HG03521 (cell line): ENCODE results near the gene SNX14.
"Not testable (repeated sequence)": the region's sequence is repeated elsewhere in the genome, so short reads cannot be mapped to it uniquely, and the experiment has no call there.

ENCODE experiments used
- ATAC-seq: cut with Tn5 transposase; IDR thresholded peaks from one replicate; pipeline ENCODE4 v1.9.1; 2021; ENCODE audit warnings: mild to moderate bottlenecking, moderate library complexity; ENCODE audit not compliant: unreplicated experiment

SNX14 gene

DNA sequence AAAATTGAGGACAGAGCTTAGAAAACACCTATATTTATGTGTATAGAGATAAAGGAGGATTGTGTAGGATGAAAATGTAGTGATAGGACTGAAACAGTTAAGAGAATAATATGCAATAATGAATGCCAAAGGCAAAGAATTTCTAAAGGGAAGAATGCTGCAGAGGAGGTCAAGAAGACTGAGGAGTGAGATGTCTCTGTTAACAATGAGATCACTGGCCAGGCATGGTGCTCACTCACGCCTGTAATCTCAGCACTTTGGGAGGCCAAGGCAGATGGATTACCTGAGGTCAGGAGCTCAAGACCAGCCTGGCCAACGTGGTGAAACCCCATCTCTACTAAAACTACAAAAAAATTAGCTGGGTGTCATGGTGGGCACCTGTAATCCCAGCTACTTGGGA is 69.4 kb downstream of the SNX14 start:
- ATAC-seq = not testable (repeated sequence)

DNA sequence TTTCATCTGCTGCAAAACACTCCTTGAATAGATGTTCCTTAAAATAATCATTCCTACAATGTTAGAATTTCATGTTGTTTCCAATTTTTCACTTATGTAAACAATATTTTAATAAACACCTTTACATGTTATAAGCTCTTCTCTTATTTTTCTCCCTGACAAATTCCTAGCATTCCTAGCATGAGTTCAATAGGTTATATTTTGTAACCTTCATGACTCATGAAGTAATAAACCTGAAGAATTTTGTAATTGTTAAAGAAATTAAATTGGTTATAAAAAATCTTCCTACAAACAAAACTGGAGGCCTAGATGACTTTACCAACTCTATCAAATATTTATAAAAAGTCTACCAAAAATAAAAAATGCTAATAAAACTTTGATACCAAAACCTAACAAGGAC is 77.5 kb downstream of the SNX14 start:
- ATAC-seq = no peak

DNA sequence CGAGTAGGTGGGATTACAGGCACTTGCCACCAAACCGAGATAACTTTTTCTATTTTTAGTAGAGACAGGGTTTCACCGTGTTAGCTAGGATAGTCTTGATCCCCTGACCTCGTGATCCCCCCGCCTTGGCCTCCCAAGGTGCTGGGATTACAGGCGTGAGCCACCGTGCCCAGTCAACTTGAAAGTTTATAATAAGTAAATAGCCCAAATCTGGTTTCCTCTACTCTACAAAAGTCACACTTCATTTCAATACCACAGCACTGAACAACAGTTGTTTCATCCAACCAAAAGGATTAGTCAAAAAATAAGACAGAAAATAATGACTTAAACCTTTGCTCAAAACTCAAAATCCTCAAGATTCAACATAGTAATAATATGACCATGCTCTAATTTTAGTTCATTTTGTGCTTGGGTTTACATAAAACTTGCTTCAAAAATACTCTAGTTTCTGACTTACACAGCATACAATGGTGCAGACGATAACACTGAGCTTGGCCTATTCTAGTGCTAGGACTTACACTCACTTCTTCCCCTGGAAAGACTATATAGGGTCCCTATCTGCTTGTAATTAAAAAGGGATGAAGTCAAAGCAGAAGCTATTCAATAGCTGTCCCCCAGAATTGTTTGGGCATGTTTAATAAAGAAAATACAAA is 87.1 kb downstream of the SNX14 start:
- no peak for ATAC-seq

DNA sequence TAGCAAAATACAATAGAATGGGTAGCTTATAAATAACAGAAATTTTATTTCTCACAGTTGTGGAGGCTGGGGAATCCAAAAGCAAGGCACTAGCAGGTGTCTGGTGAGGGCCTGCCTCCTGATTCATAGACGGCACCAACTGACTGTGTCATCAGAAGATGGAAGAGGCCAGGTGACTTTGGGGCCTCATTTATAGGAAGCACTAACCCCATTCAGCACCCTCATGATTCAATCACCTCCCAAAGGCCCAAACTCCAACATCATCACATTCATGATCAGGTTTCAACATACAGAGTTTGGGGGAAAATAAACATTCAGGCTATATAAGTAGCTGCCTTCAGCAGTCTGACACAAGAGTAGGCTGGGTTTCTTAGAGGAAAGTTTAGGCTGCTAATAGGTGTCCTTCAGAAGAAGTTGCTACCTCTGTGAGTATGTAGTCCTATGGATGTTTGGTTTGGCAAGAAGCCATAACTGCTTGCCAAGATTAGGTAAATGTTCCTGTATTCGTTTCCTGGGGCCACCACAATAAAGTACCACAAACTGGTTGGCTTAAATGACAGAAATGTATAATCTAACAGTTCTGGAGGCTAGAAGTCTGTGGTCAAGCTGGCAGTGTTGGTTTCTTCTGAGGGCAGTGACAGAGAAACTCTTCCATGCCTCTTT is 94.9 kb downstream of the SNX14 start:
- no peak for ATAC-seq

DNA sequence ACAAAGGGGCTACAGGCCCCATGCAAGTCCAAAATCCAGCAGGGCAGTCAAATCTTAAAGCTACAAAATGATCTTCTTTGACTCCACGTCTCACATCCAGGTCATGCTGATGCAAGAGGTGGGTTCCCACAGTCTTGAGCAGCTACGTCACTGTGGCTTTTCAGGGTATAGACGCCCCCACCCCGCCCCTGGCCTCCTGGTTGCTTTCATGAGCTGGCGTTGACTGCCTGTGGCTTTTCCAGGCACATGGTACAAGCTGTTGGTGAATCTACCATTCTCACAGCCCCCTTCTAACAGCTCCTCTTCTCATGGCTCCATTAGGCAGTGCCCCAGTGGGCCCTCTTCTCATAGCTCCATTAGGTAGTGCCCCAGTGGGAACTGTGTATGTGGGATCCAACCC is 96.8 kb downstream of the SNX14 start:
- ATAC-seq = no peak

DNA sequence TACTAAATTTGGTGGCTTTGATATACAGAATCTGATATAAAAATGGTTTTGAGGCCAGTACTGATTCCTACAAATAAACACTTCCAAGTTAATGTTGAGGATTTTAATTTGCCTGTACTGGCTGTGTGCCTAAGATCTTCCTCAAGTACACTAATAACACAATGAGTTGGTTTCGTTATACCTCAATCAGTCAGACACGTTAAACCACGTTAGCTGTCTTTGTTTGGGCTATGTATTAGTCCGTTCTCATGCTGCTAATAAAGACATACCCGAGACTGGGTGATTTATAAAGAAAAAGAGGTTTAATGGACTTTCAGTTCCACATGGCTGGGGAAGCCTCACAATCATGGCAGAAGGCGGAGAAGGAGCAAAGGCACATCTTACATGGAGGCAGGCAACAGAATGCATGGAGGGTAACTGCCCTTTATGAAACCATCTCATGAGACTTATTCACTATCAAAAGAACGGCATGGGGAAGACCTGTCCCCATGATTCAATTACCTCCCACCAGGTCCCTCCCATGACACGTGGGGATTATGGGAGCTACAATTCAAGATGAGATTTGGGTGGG is 97.6 kb downstream of the SNX14 start:
- no peak for ATAC-seq

DNA sequence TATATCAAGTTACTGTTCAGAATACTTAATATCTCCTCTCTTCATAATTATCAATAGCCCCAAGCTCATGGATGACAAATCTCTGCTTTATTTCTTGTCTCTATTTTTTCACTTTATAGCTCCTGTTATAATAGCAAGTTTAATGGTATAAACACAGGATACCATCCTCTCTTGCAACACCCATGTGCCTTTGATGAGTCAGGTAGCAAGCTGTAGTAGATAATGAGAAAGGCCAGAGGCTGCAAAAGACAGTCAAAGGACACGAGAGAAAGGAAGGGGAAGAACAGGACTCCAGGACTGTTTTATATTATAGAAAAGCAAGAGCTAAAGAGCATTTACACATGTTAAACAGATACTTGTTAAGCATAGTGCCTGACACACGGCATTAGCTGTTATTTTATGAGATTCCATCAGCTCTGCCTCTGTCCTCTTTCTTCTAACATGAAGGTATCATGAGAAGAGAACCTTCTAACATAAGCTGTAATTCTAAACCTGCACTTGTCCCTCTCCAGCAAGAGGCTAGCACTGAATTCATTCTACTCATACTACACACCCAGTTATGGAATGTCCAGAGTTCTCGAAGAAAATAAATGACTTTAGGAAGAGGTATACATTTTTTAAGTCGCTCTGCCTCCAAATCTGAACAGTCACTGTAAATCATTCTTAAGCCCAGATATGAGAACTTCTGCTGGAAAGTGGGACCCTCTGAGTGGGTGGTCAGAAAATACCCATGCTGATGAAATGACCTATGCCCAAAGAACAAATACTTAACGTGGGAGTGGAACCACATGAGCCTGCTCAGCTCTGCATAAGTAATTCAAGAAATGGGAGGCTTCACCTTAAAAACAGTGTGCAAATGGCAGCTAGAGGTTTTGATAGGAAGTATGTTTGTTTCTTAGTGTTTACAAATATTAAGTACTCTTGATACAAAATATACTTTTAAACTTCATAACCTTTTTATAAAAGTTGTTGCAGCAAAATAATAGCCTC is 98.8 kb downstream of the SNX14 start:
- ATAC-seq = no peak

DNA sequence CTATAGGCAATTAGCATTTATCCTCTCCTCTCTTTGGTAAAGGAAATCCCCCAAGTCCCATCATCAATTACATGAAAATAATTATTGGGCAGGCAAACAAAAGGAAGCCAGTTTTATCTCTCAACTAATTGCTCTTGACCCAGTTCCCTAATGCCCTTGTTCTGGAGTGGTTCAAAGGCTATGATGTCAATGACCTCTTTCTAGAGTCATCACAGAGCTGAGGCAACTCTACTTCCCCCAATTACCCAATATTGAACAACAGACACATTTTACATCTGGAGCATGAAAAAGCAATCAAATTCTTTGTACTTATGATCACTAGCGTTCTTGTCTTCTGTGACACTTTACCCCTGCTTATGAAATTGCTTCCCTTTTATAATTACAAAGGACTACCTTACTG is 100.3 kb downstream of the SNX14 start:
- no peak for ATAC-seq

DNA sequence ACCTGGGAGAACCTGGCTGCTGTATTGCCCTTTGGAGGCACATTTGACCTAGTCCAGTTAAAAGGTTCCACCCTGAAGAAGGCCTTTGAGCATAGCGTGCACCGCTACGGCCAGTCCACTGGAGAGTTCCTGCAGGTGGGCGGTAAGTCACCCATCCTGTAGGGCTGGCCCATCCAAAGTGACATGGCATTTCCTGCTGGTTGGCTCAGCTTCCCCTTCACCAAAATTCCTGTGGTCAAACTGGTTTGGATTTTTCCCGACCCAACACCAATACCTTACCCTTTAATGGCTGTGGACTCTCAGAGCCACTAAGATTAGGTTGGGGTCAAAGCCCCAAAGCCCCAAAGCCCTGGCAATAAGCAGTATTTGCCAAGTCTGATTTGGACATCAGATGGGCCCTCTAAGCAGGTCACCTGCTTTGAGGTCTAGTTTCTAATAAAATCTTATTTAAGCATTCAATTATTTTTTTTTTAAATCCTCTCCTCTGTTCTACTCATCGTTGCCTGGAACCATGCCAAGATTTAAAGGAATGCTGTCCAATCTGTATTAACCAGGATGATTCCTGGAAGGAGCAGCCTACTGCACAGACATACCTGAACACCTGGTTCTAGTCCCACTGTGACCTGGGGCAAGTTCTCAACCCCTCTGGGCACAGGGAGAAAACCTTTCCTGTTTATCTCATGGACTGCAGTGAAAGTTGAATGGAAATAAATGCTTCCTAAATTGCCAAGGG is 103.0 kb downstream of the SNX14 start:
- no peak for ATAC-seq

DNA sequence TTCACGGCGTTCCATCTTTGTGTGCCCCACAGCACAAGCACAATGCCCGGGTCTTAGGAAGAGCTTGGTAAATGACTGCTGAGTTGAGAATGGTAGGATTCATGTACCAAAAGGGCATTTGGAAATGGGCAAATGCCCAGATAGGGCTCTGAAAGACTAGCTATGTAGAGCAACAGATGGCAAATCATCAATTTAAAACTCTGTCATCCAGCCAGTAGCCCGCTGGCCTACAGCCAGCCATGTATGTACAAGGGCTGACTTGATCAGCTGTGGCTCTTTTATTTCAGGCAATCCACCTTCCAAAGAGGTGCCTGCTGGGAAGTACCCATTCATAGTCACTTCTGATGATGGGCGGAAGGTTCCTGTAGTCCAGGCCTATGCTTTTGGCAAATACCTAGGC is 108.7 kb downstream of the SNX14 start:
- ATAC-seq = no peak

DNA sequence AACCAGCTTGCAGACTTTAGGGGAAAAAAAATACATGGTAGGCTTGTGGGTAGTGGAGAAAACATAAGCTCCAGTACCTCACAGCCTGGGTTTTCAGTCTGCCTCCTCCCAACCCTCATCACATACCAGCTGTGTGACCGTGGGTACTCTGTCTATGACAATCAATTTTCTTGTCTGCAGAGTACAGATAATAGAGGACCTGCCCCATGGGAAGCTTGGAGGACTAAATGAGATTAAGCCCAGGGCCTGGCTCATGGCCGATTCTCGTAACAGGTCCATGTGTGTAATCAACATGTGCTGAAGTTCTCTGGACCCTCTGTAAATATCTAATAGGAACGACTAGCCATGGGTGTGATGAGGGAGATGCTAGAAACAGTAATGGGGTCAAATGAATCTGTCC is 109.8 kb downstream of the SNX14 start:
- ATAC-seq = no peak

DNA sequence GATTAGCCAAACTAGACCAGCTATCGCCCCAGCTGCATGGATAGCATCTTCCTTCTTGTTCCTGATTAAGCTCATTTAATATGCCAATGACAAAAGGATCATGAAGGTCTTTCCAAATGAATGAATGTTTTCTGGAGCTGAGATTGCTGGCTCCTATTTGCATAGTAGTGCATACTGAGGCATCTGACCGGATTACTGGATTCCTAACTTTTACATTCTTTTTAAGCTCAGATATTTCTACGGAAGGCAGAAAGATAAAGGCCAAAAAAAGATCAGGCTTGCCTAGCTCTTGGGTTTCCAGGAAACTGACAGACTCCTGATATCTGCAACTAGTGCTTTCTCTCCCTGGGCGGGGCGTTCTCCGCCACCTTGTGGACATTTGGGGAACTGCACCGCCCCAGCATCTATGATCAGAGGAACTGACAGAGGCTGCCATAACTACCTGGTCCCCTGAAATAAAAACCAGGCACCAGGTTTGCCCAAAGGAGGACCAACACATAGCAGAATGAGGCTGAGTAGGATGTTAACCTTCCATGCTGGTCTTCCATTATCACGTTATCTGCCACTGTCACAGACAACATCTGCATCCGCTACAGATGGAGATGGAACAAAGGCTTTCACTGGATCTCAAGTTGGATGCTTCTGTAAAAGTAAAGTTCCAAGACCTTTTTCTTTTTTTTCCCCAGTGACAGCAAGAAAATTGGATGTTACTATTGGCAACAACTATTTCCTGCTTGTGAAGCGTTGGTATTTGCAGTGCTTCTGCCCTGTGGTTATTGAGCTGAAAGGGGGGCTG is 110.6 kb downstream of the SNX14 start:
- peak; percentile 91 for ATAC-seq

DNA sequence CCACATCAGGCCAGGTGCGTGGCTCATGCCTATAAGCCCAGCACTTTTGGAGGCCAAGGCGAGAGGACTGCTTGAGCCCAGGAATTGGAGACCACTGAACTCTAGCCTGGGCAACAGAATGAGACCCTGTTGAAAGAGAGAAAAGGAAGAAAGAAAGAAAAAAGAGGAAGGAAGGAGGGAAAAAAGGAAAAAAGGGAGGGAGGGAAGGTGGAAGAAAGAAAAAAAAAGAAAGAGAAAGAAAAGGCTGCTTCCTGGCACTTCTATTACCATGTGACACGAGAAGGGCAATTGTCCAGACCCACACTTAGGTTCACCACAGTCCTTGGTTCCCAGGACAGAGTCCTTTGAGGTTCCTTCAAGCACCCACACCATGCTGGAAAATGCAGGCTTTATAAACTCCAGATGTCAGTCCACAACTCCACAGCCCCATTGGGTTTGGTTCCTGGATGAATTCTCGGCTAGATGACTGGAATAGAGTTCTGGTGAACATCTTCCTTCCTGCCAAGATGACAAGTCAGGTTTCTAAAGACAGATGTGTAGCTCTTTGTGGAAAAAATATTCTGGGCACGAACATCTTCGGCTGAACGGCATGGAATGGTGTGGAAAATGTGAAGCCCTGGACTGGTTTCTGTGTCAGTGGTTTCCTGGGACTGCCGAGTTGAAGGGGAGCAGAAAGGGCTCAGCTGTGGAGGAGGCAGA is 111.3 kb downstream of the SNX14 start:
- ATAC-seq = no peak

DNA sequence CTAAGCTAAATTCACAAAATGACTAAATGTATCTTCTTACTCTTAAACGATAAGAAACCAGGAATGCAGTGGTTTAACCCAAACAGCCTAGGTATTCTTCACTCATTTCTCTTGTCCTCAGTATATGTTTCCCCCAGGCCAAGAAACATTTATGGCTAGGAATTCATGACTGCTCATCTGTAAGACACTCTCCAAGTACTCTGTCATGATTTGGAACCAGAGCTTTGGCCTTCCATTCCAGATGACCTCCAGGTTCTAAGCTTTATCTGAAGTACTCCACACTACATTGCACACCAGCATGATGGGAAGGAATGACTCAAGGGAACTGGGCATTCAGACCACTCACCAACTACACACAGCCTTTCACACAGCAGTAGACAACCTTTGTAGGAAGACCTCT is 114.5 kb downstream of the SNX14 start:
- ATAC-seq = no peak

DNA sequence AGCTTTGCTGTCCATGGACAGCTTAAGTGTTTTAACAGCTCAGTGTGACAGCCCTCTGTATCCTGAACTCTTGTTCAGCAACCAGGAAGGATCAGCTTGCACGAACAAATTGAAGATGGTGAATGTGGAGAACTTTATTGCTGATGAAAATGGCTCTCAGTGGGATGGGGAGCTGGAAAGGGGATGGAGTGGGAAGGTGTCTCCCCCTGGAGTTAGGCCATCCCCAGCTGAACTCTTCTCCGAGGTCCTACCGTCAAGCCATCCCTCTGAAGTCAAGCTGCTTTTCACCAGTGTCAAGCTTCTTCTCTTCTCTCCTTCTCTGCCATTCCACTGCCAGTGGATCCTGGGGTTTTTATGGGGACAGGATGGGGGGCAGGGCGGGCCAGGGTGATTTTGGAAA is 117.1 kb downstream of the SNX14 start:
- ATAC-seq = no peak

DNA sequence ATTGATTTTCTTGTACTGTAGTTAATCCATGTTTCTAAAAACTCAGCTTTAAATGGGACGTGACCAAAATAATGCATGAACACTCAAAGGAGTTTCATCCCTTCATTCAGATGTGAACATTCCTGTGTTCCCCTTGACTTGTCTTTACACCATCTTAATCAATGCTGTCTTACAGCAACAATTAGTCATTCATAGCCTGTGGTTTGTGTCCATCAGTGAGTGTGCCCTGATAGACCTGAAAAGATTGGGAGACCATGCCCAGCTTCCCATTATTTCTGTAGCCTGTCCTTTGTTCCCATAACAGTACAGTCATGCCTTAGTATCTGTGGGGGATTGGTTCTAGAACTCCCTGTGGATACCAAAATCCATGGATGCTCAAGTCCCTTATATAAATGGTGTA is 119.9 kb downstream of the SNX14 start:
- ATAC-seq = no peak

DNA sequence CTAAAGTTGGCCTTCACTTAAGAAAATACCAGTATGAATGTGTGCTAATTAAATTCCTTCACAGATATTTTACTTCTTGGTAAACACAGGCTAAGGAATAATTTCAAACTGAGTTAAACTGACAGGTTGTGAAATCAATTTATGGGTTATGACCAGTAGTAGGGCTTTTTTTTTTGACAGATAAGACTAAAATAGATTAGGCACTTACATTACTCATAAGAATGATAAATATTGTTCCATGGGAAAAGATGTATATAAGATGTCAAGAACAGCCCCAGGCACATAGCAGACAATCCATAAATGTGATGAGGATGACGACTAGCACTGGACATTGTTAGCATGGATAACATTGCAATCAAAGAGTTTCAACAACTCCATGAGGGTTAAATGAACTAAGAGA is 120.9 kb downstream of the SNX14 start:
- ATAC-seq = no peak

DNA sequence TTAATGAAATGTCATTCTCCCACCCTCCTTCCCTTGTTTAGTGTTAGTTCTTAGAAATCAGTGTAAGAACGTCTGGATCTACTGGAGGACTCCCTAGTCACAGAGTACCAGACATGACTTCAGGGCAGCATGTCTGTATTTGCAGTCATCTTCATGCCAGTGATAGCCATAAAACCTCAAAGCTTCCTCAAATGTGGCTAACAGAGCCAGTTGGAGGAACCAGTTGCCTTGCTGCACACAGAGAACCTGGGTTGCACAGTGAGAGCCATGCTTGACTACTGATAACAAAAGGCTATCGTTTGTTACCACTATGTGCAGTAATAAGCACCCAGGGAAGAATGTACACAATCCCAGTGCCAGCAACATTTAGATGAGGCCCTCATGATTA is 123.6 kb downstream of the SNX14 start:
- no peak for ATAC-seq

DNA sequence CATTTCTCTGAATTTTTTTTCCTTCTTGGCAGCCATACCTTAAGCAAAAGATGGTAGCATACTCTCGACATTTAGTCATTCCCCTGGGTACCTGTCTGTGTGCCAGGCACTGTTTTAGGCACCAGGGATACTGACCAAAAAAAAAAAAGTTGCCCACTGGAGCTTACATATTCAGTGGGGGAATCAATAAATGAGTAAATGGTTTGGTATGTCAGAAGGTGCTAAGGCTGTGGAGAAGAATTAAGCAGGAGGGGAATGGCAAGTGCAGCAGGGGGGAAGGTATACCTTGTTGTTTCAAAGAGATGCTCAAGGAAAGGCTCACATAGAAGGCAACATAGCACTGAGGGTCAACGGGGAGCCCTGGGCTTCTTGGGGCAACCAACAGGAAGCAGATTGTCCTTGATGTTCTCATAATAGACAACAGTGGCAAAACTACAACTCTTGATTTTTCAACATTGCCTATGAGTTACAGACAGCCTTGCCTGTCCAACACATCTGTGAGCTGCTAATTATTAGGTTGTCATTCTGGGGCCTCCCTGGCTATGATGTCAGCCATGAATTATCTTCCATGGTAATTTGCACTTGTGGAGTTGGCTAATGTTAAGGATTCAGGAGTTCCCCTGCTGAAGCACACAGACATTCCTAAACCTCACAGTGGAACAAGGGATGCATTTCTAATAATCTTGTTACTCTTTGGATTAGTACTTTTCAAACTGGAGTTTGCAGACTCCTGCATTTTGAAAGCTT is 124.2 kb downstream of the SNX14 start:
- ATAC-seq = no peak
